Hematopoietic multipotent progenitor cell treated with erythropoietin and hydrocortisone succinate and interleukin-3 and kit ligand, for 15 days (in vitro differentiated cells): ENCODE data around the gene GALM.
A peak's percentile ranks its signal among the peaks of the same experiment; 100 is the strongest.
"Not testable (repeated sequence)": the region's sequence is repeated elsewhere in the genome, so short reads cannot be mapped to it uniquely, and the experiment has no call there.

Source experiments
- DNase-seq: peaks from one replicate; pipeline ENCODE4 v3.0.0-alpha.2; 2015; ENCODE audit warnings: low spot score

The GALM gene

DNA sequence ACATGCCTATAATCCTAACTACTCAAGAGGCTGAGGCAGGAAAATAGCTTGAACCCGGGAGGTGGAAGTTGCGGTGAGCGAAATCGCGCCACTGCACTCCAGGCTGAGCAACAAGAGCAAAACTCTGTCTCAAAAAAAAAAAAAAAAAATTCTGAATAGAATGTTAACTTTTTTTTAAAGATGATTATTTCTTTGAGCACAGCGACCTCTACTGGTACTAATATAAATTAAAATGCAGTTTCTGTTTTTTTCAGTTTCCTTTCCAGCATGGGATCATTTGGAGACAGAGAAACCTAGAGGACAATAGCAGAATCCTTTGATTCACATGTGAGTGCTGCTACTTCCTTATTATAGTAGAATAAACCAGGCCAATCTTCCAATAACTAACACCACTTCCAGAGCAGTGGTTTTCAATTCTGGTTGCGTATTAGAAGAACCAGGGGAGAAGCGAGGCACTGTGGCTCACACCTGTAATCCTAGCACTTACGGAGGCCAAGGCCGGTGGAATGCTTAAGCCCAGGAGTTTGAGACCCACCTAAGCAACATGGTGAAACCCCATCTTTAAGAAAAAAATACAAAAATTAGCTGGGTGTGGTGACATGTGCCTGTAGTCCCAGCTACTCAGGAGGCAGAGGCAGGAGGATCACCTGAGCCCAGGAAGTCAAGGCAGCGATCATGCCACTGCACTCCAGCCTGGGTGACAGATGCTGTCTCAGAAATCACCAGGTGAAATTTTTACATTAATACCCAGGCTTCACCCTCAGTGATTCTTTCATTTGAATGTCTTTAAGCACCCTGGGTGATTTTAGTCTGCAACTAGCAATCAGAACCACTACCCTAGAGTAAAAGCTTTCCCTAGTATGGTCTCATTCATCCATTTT, 75.2 kb downstream of the GALM start:
- peak; percentile 72 for DNase-seq

DNA sequence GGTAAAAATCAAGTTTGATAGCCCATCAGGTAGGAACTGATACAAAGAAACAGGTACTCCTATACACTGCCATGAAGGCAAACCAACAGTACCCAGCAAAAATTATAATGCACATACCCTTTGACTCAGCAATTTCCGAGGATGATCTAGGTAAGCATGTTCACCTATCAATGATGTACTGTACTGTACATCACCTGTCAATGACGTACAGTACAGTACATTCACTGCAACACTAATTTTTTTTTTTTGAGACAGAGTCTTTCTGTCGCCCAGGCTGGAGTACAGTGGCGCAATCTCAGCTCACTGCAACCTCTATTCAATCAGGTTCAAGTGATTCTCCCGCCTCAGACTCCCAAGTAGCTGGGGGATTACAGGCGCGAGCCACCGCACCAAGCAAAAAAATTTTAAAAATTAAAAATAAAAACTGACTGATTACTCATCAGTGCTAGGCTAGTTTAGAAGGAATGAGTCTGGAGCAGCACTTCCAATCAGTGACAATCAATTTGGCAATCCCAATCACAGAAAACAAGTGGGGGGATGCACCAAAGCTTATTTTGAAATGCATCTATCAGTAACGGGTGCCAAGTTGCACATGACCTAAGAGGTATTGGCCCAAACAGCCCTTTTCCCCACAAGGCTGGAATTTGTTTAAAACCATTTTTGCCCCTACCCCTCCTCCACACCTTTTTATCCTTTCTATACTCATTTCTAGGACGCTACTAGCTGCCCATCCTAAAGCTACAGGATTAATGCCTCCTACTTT, 77.1 kb downstream of the GALM start:
- no peak for DNase-seq

DNA sequence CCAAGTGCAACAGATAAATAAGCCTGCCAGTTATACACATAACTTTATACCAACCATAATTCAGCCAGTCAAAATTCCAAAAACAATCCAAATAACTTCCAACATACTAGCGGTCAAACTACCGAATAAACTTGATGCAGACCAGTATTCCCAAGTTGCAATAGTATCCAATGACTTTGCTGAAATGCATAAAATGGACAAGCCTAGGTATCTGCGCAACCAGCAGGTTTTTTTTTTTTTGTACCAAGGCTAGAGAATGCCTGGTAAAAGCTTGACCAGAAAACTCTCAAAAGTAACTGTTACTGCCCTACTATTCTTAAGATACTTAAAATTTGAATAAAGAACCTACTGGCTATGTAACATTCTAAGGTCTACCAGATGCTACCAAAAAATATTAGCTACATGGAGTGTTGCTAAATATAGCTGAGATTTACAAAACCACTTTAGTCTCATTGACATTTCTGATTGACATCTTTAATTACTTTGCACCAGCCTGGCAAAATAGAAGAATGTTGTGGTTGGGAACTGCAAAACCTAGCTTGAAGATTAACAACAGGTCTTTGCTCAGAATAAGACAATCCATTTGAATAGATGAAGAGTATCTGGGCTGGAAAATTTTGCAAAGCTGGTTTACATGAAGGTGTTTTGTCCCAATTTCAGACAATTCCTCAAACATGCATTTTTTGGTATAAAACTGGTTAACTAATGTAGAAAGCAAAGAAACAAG, 77.9 kb downstream of the GALM start:
- DNase-seq = no peak

DNA sequence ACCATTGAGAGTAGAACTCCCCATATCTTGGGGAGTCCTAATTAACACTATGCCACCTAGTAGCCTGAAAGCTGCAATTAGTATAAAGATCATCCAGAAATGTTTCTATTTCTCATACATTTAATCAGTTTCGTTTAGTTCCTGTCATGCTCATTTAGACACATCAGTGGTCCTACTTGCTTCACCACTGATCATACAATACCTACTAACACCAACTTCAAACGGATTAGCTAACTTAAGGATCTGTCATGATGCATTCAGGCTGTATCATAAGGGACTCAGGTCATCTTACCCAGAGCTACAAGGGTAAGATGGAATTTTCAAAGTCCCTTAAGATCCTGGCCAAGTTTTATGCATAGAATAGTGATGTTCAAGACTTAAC, 78.5 kb downstream of the GALM start:
- DNase-seq = no peak

- no peak for DNase-seq
Observed at GRCh38 chr2:38745267-38745666, 79.4 kb downstream of the GALM start.

DNA sequence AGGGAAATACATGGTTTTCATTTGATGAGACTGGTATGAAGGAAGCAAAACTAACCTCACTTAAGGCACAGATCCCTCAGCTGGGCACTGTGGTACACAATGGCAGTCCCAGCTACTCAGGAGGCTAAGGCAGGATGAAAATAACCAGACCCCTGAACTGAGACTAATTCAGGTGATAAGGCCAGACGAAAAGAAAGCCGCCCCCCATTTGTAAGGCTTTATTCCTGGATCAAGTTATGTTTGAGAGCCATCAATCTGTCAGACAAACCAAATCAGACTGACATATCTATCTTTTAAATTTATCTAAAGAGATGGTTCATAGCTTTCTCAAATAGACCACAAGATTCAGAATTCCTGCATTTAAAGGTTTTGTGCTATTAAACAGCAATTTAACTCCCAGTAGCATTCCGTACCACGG, 81.1 kb downstream of the GALM start:
- DNase-seq = no peak

DNA sequence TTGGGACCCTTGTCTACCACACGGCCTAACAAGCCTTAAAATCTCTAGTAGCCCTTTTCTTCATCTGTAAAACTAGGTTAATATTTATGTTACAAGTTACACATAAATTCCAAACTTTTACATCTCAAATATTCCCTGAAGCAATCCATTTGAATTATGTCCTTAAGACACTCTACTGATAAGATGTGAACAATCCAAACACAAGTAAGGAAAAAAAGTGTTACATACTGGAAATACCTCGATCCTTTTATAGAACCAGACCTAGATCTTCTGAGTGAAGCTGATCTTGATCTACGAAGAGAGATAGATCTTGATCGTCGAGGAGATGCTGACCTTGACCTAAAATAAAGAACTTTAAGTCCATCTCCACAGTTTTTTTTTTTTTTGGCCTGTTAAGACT, 81.9 kb downstream of the GALM start:
- DNase-seq = no peak

DNA sequence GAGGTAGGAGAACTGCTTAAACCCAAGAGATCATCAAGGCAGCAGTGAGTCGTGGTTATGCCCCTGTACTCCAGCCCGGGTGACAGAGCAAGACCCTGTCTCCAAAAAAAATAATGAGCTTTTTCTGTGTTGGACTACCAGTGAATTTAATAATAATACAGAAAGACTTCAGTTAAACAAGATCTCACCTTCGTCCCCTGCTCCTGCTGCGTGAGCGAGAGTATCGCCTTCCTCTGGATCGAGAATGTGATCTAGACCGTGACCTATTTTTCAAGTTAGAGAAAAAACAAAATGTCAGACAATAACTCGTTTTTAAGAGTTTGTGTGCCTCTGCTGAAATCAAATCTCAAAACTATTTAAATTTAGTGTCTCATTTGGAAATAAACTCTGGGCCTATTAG, 82.5 kb downstream of the GALM start:
- DNase-seq = no peak

DNA sequence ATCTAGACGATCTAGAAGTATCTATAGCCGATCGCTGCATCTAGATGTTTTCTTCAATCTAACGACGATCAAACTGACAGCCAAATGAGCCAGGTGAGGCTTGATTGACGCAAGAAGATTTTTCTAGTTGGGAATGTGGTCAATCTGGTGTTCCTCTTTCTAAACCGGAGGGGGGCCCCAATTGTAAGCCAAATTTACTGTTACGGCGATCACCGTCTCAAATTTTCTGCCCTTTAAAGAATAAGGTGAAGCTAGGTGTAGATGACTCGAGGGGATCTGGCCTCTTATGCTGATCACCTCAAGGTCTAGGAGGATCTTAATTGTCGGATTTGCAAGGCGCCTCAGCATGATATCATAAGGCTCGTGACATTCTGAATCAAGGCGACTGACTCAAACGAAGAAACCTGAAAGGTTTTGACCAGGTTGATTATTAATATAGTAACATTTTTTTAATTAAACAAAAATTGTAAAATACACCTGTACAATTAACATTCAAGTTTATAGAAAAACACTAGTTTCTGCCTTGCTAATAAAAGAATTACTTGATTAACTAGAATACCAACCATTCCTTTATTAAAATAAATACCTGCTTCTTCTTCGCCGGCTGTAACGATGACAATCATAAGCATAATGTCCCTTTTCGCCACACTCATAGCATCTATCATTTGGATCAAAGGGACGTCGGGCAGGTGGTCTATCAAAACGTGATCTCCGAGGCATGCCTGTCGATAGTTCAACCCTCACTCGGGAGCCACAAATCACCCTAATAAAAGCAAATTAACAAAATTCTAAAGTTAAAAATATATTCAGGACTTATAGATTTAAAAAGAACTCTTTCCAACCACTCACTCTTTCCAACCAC, 83.3 kb downstream of the GALM start:
- no peak for DNase-seq

DNA sequence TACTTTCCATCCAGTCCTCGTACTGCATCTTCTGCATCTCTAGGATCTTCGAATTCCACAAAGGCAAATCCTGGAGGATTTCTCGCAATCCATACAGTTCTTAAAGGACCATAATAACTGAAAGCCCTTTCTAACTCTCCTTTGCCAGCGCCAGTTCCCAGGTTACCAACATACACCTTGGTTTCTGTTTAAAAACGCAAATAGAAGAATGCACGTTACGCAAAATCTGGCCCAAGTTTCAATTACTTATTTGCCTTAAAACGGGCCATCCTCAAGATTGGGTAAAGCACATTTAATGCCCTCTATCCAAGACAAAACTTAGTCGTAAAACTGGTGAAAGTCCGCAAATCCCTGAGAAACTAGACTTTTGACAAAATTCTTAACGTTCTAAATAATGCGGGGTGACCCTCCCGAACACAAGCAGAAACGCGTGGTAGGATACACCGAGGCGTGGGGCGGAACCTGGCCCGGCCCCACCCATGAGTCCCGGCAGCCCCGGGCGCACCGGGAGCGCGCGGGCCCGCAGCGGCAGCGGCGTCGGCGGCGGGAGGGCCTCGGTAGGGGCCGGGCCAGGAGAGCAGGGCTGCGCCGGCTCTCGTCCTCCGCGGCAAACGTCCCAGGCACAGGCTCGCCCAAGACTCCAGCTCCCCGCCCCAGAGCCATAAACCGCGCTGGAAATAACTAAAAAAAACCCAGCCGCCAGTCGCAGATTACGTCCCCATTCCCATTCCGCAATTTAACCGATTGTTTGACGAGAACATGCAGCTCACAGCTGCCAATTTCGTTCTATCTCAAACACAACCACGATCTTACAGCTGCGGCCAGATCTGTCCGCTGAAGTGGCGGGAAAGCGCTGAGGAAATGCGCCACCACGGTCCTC, 84.3 kb downstream of the GALM start:
- DNase-seq = peak; percentile 61

GRCh38 chr2:38750891-38751595, 85.1 kb downstream of the GALM start, which contains the start of gene SRSF7:
Gene SRSF7 (minus strand): TSS chr2:38751361. CDS start chr2:38751256, 105 bp downstream.
- DNase-seq = peak; percentile 96

DNA sequence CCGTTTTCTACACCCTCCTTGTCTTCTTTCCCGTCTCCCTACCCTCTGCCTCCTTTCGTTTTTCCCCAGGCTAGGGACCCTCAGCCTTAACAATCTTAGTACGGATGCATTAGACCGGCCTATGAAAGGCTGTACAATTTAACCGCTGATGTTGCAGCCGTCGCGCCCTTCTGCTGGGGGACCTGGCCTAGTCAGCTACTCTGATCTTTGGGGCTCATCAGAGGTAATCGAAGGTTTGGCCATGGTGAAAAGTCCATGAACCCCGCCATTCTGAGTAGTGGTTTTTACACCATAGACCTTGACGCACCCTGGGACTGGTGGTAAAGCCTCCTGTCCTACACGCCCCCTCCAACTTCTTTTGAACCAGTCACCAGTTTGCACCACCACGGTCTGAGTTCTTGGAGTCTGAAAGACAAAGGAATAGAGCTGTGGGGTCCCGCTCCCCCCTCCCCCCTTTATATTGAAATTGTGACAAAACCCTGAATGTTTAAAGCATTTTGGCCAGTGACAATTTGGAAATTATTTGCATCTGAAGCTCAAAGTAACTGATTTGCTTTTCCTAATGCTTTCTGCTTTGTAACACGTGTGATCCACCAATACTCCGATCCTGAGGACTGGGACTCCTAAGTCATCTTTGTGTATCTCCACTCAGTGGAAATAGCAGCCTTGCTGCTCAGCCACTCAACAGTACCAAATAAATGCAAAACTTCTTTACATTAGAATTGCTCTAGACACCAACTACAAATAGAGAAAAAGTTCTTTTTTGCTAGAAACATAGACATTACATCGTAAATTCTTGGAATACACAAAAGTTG, 85.9 kb downstream of the GALM start:
- no peak for DNase-seq

GRCh38 chr2:38754049-38754448, 88.1 kb downstream of the GALM start:
- DNase-seq = no peak

GRCh38 chr2:38754506-38754905, 88.6 kb downstream of the GALM start:
- DNase-seq = no peak

GRCh38 chr2:38755891-38756290, 90.0 kb downstream of the GALM start:
- DNase-seq = not testable (repeated sequence)

GRCh38 chr2:38763228-38763627, 97.3 kb downstream of the GALM start:
- DNase-seq = no peak

DNA sequence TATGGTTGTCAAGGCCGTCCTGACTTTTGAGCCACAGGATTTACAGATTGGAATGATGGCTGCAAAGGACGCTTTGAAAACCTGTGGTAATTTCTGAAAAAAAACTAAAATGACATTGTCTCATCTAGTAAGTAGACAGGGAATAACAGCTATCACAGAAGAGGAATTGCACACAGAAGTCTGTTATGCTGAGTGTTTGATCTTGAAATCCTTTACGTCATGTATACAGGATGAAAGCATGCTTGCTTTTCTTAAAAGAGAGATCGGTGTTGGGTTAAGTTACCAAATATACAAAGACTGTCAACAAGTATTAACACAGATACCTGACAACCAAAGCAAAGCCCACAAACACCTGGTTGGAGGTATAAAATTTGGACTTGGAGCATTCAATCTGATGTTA, 97.8 kb downstream of the GALM start:
- no peak for DNase-seq

GRCh38 chr2:38765149-38765548, 99.2 kb downstream of the GALM start:
- no peak for DNase-seq

DNA sequence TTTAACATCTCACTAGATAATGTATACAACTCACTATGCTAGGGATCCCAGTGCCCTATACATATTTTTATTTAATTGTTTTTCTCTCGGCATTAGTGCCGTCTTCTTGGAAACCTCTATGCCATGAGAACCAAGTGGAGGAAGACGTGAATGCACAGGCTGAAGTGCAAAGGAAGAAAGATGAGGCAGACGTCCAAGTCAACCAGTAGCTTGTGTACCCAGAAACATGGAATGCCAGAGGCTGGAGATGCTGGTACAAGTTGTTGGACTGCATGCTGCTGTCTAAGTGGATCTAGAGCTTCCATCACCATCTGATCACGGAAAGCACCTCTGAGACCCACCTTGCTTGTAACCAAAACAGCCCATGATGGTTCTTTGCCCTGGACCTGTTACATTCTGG, 99.6 kb downstream of the GALM start:
- DNase-seq = no peak
